ENCODE measurements around the gene ESYT1.
A peak's percentile ranks its signal among the peaks of the same experiment; 100 is the strongest.

Gene ESYT1

GRCh38 chr12:56119361-56119796 is 8.7 kb upstream of the ESYT1 start:
- Histone ChIP-seq H3K4me1 (ENCODE audit: control insufficient read depth, low read depth, low read length) (peaks cover 14% of the 10 kb centered on the region), H3K36me3 (ENCODE audit: control insufficient read depth, low read depth, low read length) (peaks cover 21% of the 10 kb centered on the region), H3K9ac (ENCODE audit: low read length) (peak overlapping the region; percentile 67), H3K4me3 (ENCODE audit: low read length) (peak overlapping the region; percentile 100), H3K9me3 (ENCODE audit: control insufficient read depth, low read depth, low read length) (no peaks in the 10 kb centered on the region), H3K27me3 (ENCODE audit: control insufficient read depth, insufficient read depth, low read length) (no peaks in the 10 kb centered on the region), H3K27ac (ENCODE audit: low read length) (peak overlapping the region; percentile 3)

- H3K9ac ChIP-seq (ENCODE audit: low read length) = no peak overlapping the region
- H3K4me1 ChIP-seq (ENCODE audit: control insufficient read depth, low read depth, low read length) = peaks cover 14% of the 10 kb centered on the region
- H3K4me3 ChIP-seq (ENCODE audit: low read length) = no peak overlapping the region
- no peaks in the 10 kb centered on the region for H3K9me3 ChIP-seq (ENCODE audit: control insufficient read depth, low read depth, low read length)
- no peak overlapping the region for H3K27ac ChIP-seq (ENCODE audit: low read length)
- no peaks in the 10 kb centered on the region for H3K27me3 ChIP-seq (ENCODE audit: control insufficient read depth, insufficient read depth, low read length)
- peaks cover 21% of the 10 kb centered on the region for H3K36me3 ChIP-seq (ENCODE audit: control insufficient read depth, low read depth, low read length)
Observed at GRCh38 chr12:56120158-56120846, 7.8 kb upstream of the ESYT1 start.

GRCh38 chr12:56121204-56121870 is 6.7 kb upstream of the ESYT1 start:
- H3K9ac ChIP-seq (ENCODE audit: low read length) = no peak overlapping the region
- H3K36me3 ChIP-seq (ENCODE audit: control insufficient read depth, low read depth, low read length) = peaks cover 21% of the 10 kb centered on the region
- H3K27me3 ChIP-seq (ENCODE audit: control insufficient read depth, insufficient read depth, low read length) = no peaks in the 10 kb centered on the region
- no peak overlapping the region for H3K4me3 ChIP-seq (ENCODE audit: low read length)
- no peak overlapping the region for H3K27ac ChIP-seq (ENCODE audit: low read length)
- H3K9me3 ChIP-seq (ENCODE audit: control insufficient read depth, low read depth, low read length) = no peaks in the 10 kb centered on the region
- H3K4me1 ChIP-seq (ENCODE audit: control insufficient read depth, low read depth, low read length) = peaks cover 15% of the 10 kb centered on the region

GRCh38 chr12:56122637-56123036 is 5.4 kb upstream of the ESYT1 start:
- Histone ChIP-seq H3K4me3 (ENCODE audit: low read length) (no peak overlapping the region), H3K9me3 (ENCODE audit: control insufficient read depth, low read depth, low read length) (no peaks in the 10 kb centered on the region), H3K4me1 (ENCODE audit: control insufficient read depth, low read depth, low read length) (peaks cover 28% of the 10 kb centered on the region), H3K27ac (ENCODE audit: low read length) (no peak overlapping the region), H3K36me3 (ENCODE audit: control insufficient read depth, low read depth, low read length) (peaks cover 13% of the 10 kb centered on the region), H3K9ac (ENCODE audit: low read length) (no peak overlapping the region), H3K27me3 (ENCODE audit: control insufficient read depth, insufficient read depth, low read length) (no peaks in the 10 kb centered on the region)

GRCh38 chr12:56124133-56124532 is 3.9 kb upstream of the ESYT1 start:
- peaks cover 21% of the 10 kb centered on the region for H3K4me1 ChIP-seq (ENCODE audit: control insufficient read depth, low read depth, low read length)
- H3K9ac ChIP-seq (ENCODE audit: low read length) = no peak overlapping the region
- no peak overlapping the region for H3K27ac ChIP-seq (ENCODE audit: low read length)

GRCh38 chr12:56126732-56127239 is 1.3 kb upstream of the ESYT1 start:
- no peaks in the 10 kb centered on the region for H3K9me3 ChIP-seq (ENCODE audit: control insufficient read depth, low read depth, low read length)
- peaks cover 18% of the 10 kb centered on the region for H3K4me1 ChIP-seq (ENCODE audit: control insufficient read depth, low read depth, low read length)
- no peaks in the 10 kb centered on the region for H3K27me3 ChIP-seq (ENCODE audit: control insufficient read depth, insufficient read depth, low read length)
- H3K36me3 ChIP-seq (ENCODE audit: control insufficient read depth, low read depth, low read length) = peaks cover 13% of the 10 kb centered on the region
- peak overlapping the region; percentile 74 for H3K9ac ChIP-seq (ENCODE audit: low read length)
- H3K4me3 ChIP-seq (ENCODE audit: low read length) = peak overlapping the region; percentile 65
- peak overlapping the region; percentile 60 for H3K27ac ChIP-seq (ENCODE audit: low read length)

More at GRCh38 chr12:56124133-56124532, 3.9 kb upstream of the ESYT1 start:
- no peaks in the 10 kb centered on the region for H3K27me3 ChIP-seq (ENCODE audit: control insufficient read depth, insufficient read depth, low read length)
- peaks cover 11% of the 10 kb centered on the region for H3K36me3 ChIP-seq (ENCODE audit: control insufficient read depth, low read depth, low read length)
- H3K4me3 ChIP-seq (ENCODE audit: low read length) = no peak overlapping the region
- no peaks in the 10 kb centered on the region for H3K9me3 ChIP-seq (ENCODE audit: control insufficient read depth, low read depth, low read length)

GRCh38 chr12:56127485-56127887 is 581 bp upstream of the ESYT1 start:
- peak overlapping the region; percentile 74 for H3K9ac ChIP-seq (ENCODE audit: low read length)
- peak overlapping the region; percentile 68 for H3K27ac ChIP-seq (ENCODE audit: low read length)
- peaks cover 20% of the 10 kb centered on the region for H3K36me3 ChIP-seq (ENCODE audit: control insufficient read depth, low read depth, low read length)
- H3K4me1 ChIP-seq (ENCODE audit: control insufficient read depth, low read depth, low read length) = peaks cover 18% of the 10 kb centered on the region
- H3K27me3 ChIP-seq (ENCODE audit: control insufficient read depth, insufficient read depth, low read length) = no peaks in the 10 kb centered on the region
- H3K4me3 ChIP-seq (ENCODE audit: low read length) = peak overlapping the region; percentile 65
- H3K9me3 ChIP-seq (ENCODE audit: control insufficient read depth, low read depth, low read length) = no peaks in the 10 kb centered on the region

GRCh38 chr12:56128670-56129205 is 671 bp downstream of the ESYT1 start:
- peaks cover 29% of the 10 kb centered on the region for H3K36me3 ChIP-seq (ENCODE audit: control insufficient read depth, low read depth, low read length)
- H3K9me3 ChIP-seq (ENCODE audit: control insufficient read depth, low read depth, low read length) = no peaks in the 10 kb centered on the region
- peak overlapping the region; percentile 84 for H3K9ac ChIP-seq (ENCODE audit: low read length)
- peak overlapping the region; percentile 82 for H3K4me3 ChIP-seq (ENCODE audit: low read length)
- peaks cover 18% of the 10 kb centered on the region for H3K4me1 ChIP-seq (ENCODE audit: control insufficient read depth, low read depth, low read length)
- H3K27ac ChIP-seq (ENCODE audit: low read length) = no peak overlapping the region
- H3K27me3 ChIP-seq (ENCODE audit: control insufficient read depth, insufficient read depth, low read length) = no peaks in the 10 kb centered on the region

- Histone ChIP-seq H3K36me3 (ENCODE audit: control insufficient read depth, low read depth, low read length) (peaks cover 35% of the 10 kb centered on the region), H3K27ac (ENCODE audit: low read length) (no peak overlapping the region), H3K9me3 (ENCODE audit: control insufficient read depth, low read depth, low read length) (no peaks in the 10 kb centered on the region), H3K27me3 (ENCODE audit: control insufficient read depth, insufficient read depth, low read length) (no peaks in the 10 kb centered on the region), H3K4me3 (ENCODE audit: low read length) (peak overlapping the region; percentile 82), H3K4me1 (ENCODE audit: control insufficient read depth, low read depth, low read length) (peaks cover 18% of the 10 kb centered on the region), H3K9ac (ENCODE audit: low read length) (peak overlapping the region; percentile 84)
Observed at GRCh38 chr12:56129206-56129941, 1.3 kb downstream of the ESYT1 start.

- H3K4me1 ChIP-seq (ENCODE audit: control insufficient read depth, low read depth, low read length) = peaks cover 18% of the 10 kb centered on the region
- no peak overlapping the region for H3K27ac ChIP-seq (ENCODE audit: low read length)
- no peaks in the 10 kb centered on the region for H3K27me3 ChIP-seq (ENCODE audit: control insufficient read depth, insufficient read depth, low read length)
- peak overlapping the region; percentile 82 for H3K4me3 ChIP-seq (ENCODE audit: low read length)
- H3K9me3 ChIP-seq (ENCODE audit: control insufficient read depth, low read depth, low read length) = no peaks in the 10 kb centered on the region
- H3K36me3 ChIP-seq (ENCODE audit: control insufficient read depth, low read depth, low read length) = peaks cover 35% of the 10 kb centered on the region
- H3K9ac ChIP-seq (ENCODE audit: low read length) = no peak overlapping the region
Observed at GRCh38 chr12:56129942-56130495, 2.0 kb downstream of the ESYT1 start.

- H3K4me3 ChIP-seq (ENCODE audit: low read length) = no peak overlapping the region
- no peaks in the 10 kb centered on the region for H3K27me3 ChIP-seq (ENCODE audit: control insufficient read depth, insufficient read depth, low read length)
- H3K9me3 ChIP-seq (ENCODE audit: control insufficient read depth, low read depth, low read length) = no peaks in the 10 kb centered on the region
- H3K4me1 ChIP-seq (ENCODE audit: control insufficient read depth, low read depth, low read length) = peaks cover 18% of the 10 kb centered on the region
- H3K36me3 ChIP-seq (ENCODE audit: control insufficient read depth, low read depth, low read length) = peaks cover 35% of the 10 kb centered on the region
- no peak overlapping the region for H3K9ac ChIP-seq (ENCODE audit: low read length)
- no peak overlapping the region for H3K27ac ChIP-seq (ENCODE audit: low read length)
Observed at GRCh38 chr12:56130876-56131275, 2.8 kb downstream of the ESYT1 start.

Data from iPS-18a (cell line).